Measurements from ENCODE around the gene TAL1.

- TF ChIP-seq YY1 (IDR thresholded peaks at IDR 0.05; ENCODE audit: insufficient read depth, insufficient read length): no peak
- no peak for TF ChIP-seq SUZ12 (IDR thresholded peaks at IDR 0.05; ENCODE audit: extremely low read depth, insufficient read depth, insufficient read length)
- TF ChIP-seq ZNF274 (IDR thresholded peaks at IDR 0.05; ENCODE audit: low read depth, low read length): no peak
Observed at GRCh38 chr1:47184090-47184821, 47.8 kb downstream of the TAL1 start.

All from NT2/D1 (cell line).